Stimulated activated CD4-positive, alpha-beta T cell treated with anti-CD3 and anti-CD28 coated beads, Interleukin-15, amount 100 ng/mL, for 48 hours (primary cell): ENCODE data around the gene ABCC10.
"Not testable (repeated sequence)": the region's sequence is repeated elsewhere in the genome, so short reads cannot be mapped to it uniquely, and the experiment has no call there.

Source experiments
- DNase-seq, 2 donors: peaks; one replicate each; pipeline ENCODE4 v3.0.0-alpha.2; 2020; ENCODE audit warnings: low read depth in 2 of 2

Gene ABCC10, protein sequence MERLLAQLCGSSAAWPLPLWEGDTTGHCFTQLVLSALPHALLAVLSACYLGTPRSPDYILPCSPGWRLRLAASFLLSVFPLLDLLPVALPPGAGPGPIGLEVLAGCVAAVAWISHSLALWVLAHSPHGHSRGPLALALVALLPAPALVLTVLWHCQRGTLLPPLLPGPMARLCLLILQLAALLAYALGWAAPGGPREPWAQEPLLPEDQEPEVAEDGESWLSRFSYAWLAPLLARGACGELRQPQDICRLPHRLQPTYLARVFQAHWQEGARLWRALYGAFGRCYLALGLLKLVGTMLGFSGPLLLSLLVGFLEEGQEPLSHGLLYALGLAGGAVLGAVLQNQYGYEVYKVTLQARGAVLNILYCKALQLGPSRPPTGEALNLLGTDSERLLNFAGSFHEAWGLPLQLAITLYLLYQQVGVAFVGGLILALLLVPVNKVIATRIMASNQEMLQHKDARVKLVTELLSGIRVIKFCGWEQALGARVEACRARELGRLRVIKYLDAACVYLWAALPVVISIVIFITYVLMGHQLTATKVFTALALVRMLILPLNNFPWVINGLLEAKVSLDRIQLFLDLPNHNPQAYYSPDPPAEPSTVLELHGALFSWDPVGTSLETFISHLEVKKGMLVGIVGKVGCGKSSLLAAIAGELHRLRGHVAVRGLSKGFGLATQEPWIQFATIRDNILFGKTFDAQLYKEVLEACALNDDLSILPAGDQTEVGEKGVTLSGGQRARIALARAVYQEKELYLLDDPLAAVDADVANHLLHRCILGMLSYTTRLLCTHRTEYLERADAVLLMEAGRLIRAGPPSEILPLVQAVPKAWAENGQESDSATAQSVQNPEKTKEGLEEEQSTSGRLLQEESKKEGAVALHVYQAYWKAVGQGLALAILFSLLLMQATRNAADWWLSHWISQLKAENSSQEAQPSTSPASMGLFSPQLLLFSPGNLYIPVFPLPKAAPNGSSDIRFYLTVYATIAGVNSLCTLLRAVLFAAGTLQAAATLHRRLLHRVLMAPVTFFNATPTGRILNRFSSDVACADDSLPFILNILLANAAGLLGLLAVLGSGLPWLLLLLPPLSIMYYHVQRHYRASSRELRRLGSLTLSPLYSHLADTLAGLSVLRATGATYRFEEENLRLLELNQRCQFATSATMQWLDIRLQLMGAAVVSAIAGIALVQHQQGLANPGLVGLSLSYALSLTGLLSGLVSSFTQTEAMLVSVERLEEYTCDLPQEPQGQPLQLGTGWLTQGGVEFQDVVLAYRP (N-terminal part only)

DNA sequence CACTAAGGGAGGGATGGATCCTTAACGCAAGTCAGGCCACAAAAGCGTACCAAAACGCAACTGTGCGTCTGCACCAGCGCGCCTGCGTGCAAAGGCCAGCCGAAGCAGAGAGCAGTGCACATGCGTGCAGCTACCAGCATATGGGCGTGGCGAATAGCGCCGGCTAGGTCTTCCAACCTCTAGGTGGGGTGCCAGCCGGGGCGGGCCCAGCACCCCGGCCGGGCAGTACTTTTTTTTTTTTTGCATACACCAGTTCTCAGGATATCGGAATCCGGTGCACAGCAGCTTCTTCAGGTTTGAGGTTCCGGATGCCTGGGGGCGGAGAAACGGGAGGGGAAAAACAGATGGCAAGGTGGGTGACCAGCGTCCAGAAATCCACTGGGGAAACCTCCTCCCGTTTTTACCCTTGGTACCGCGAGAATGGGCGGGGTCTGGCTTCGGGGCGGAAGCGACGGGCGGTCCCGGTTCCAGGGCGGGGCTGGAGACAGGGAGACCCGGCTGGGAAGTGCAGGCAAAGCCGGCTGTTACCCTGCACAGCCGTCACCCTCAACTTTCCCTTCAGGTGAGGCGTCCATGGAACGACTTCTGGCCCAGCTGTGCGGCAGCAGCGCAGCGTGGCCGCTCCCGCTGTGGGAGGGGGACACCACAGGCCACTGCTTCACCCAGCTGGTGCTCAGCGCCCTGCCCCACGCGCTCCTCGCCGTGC, at the start of gene ABCC10:
ABCC10 (plus strand) TSS at position 136 of the 706 bp plus-strand sequence; CDS start at position 574, 438 bp downstream.
- DNase-seq, result peak; percentile 91 to 92

DNA sequence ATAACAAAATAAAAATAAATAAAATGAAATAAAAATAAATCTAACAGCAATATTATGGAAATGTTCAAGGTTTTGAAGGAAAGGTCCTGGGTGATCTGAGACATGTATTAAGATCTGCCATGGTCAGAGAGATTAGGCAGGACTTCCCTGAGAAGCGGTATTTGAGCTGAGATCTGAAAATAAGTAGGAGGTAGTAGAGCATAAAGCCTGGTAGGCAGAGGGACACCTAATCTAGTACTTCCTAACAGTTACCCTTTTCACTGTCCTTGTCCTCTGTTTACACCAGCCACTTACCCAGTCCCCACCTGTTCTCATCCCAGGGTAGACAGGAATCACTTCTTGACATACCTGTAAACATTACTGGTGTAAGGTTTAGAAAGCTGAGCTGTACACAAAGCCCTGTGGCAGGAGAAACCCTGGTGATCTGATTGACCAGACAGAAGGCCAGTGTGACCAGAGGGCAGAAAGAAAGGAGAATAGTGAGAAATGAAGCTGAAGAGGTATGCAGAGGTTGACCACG, 49.6 kb upstream of the ABCC10 start:
- DNase-seq, result no peak

DNA sequence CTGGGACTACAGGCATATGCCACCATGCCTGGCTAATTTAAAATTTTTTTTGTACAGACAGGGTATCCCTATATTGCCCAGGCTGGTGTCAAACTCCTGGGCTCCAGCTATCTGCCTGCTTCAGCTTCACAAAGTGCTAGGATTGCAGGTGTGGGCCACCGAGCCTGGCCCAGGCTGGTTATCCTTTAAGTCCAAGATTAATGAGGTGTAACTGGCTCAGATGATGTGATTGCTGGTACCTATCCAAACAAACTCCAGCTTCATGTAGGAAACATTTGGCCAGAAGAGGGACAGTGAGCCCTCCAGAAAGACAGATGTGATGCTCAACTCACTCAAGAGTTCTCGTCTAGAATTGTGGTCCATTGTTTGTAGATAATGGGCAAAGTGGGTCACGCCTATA, 48.7 kb upstream of the ABCC10 start:
- no peak for DNase-seq

DNA sequence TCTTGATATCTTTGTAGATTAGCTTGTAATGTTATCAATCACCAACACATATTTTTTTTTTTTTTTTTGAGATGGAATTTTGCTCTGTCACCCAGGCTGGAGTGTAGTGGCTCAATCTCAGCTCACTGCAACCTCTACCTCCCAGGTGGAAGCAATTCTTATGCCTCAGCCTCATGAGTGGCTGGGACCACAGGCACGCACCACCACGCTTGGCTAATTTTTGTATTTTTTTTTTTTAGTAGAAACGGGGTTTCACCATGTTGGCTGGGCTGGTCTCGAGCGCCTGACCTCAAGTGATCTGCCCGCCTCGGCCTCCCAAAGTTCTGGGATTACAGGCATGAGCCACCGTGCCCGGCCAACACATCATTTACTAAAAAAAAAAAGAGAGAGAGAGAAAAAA, 46.5 kb upstream of the ABCC10 start:
- not testable (repeated sequence) for DNase-seq

DNA sequence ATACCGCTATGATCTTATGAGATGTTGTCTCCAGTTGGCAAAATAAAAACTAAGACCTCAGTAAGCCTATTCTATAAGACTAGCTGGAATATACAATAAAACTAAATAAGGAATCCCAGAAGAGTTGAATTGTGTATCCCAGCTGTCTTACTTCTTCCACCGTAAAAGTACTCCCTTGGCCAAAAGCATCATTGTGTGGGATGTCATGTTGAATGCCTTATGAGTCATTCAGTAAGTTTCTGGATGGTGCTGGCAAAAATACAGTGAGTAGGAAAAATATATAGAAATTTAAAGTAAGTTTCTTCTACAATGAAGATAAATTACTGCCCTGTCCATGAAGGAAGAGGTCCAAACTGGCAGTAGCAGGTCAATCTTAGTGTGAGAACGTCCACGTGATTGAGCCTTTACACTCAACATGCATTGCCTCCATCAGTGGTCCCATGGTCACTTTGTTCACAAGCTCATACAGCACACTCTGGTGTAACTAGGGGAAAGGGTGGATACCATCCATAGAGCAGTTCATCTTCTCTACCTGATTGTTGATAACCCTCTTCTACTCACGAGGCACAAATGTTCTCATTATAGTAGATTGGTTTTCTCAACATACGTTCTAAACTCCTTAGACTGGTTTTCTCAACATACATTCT, 44.2 kb upstream of the ABCC10 start:
- no peak for DNase-seq

DNA sequence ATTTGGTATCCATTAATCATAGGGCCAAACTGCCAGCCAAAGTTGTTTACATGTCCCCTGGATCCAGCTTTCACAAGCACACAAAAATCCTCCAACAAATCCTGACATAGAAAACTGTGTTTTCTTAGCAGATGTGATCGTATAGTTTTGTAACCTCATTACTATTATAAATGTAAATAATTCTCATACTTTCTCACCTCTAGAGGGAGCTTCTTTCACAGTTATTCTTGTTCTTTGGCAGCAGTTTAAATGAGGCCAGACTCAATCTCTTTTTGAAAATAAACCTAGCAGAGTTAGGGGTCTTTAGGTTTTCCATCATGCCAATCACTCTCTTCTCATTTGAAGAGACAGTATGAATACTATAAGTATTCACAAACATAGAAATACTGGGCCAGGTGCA, 40.8 kb upstream of the ABCC10 start:
- no peak for DNase-seq

DNA sequence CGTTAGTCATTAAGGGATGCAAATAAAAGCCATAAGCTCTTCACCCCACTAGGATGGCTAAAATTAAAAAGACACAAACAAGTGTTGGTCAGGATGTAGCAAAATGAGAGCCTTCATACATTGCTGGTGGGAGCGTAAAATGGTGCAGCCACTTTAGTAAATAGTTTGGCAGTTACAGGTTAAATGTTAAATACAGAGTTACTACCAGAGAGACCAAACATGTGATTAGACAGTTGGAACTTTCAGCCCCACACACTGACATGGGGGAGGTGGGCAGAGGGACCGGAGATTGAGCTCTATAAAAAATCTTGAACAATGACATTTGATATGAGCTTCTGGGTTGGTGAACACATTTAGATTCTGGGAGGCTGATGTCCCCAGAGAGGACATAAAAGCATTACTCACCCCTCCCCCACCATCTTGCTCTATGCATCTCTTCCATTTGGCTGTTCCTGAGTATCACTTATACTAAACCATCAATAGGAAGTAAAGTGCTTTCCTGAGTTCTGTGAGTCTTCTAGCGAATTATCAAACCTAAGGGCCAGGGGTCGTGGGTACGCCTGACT, 37.5 kb upstream of the ABCC10 start:
- no peak for DNase-seq

DNA sequence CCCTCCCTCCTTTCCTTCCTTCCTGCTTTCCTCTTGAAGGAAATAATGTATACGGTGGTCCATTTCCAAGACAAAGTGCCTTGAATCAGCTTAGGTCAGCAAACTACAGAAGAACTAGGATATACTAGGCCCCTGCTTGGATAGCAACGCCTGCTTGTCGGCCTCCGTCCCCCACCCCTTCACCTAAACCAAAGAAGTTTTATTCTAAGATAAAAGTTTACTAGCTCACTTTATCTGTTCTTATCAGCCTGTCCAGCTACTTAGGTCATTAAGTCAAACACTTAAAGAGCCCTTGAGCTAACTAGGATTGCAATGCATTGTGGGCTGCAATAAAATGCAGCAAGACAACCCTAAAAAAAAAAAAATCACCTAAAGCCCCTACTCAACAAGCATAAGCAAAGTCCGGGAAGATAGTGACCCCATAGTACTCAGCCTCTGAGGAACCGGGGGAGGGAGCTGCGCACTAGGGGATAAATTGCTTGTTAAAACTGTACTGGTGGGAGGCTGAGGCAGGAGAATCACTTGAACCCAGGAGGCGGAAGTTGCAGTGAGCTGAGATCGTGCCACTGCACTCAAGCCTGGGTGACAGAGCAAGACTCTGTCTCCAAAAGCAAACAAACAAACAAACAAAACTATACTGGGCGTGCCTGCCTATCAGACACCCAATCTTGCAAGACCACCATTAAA, 36.4 kb upstream of the ABCC10 start:
- not testable (repeated sequence) for DNase-seq

DNA sequence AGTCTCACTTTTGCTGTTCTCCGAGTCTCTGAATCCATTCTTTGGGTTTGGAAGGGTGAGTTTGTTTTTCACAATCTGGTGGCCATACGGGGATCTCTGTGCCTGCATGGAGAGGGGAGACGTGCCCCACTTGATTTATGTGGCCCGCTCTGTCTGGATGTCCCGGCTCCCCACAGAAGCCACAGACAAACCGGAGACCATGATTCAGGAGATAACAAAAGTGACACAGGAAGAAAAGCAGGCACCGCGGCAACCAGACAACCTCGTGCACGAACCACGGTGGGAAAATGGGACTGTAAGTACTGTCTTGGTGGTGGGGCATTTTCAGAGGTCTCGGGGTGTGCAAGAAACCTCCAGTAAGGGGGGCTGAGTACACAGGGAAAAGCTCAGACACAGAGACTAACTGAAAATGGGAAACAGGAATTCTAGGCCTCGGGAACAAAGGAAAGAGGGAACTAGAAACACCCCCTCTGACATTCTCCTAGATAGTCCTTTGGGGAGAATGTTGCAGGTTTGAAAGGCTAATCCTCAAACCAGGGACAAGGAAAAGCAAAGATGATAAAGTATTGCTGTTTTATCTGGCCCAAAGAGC, 35.8 kb upstream of the ABCC10 start:
- DNase-seq, result no peak

DNA sequence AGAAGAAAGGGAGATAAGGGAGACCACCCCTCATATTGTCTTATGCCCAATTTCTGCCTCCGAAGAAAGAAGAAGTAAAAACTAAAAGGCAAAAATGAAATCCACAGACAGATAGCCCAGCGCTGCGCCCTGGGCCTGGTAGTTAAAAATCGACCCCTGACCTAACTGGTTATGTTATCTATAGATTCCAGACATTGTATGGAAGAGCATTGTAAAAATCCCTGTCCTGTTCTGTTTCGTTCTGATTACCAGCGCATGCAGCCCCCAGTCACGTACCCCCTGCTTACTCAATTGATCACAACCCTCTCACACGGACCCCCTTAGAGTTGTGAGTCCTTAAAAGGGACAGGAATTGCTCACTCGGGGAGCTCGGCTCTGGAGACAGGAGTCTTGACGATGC, 34.2 kb upstream of the ABCC10 start:
- DNase-seq, result not testable (repeated sequence)

DNA sequence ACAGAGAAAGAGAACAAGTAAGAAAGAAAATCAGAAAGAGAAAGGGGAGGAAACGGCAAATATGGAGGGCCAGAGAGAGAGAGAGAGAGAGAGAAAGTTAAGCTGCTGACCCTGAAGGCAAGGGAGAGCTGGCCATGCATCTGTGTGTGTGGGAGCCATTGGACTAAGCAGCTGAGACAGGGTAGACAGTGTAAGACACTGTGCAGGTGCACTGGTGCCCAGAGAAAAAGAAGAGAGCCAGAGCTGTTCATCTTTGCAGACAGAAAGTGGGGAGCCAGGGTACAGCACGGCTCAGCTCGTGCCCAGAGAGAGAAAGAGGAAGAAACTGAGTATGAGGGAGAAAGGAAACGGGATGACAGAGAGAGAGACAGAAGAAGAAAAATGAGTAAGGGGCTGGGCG, 33.7 kb upstream of the ABCC10 start:
- no peak for DNase-seq

DNA sequence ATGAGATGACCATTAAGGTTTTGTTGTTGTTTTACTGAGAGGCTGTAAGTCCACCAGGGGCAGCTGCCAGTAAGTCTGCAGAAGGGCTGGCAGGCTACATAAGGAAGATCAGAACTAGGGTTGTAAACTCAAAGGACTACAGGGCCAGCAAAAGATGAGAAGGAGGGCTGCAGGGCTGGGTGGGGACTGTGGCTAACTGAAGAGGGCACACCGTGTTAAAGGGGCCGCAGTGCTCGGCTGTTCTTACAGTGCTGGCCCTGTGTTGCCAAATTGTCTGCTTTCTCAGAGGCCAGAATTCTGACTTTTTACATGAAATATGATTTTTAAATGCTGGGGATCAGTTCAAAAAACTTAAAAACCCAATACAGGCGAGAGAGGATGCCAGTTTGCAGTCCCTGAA, 32.4 kb upstream of the ABCC10 start:
- DNase-seq, result no peak

DNA sequence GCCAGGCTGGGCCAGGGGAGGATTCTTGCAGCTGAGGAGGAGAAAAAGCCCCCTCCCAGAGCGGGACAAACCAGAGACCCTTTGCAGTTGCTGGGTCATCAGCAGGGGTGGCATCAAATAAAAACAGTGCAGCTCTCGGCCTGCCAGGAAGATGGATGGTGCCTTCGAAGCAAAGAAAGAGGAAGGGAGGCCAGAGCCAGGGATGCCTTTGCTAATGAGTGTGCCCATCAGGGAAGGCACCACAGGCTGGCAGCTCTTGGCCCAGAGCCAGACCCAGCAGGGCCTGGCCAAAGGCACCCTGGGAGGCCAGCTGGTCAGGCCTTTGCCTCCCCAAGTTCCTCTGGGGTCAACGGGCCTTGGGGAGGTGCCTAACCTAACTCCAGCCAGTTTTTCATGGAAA, 31.6 kb upstream of the ABCC10 start:
- no peak for DNase-seq

DNA sequence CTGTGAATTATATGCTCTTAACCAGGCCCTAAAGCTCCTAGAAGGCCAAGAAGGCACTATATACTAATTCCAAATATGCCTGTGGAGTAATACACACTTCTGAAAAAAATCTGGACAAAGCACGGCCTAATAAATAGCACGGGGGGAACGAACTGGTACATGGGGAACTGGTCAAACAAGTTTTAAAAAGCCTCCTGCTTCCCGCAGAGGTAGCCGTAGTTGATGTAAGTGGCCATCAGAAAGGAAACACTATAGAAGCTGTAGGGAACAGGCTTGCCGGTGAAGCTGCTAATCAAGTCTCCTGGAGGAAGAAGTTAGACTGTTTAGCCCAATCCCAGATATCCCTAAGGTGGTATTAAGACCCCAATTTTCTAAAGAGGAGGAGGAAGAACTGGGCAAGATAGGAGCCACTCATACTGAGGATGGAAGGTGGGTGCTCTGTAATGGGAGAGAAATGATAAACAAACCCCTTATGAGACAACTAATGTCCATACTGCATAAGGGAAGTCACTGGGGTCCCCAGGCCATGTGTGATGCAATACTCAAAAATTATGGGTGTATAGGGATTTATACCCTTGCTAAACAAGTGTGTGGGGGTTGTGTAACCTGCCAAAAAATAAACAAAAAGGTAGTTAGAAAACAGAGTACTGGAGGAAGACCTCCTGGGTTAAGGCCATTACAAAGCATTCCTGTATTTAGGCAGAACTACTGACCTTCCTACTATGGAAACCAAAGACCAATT, 30.8 kb upstream of the ABCC10 start:
- no peak for DNase-seq

DNA sequence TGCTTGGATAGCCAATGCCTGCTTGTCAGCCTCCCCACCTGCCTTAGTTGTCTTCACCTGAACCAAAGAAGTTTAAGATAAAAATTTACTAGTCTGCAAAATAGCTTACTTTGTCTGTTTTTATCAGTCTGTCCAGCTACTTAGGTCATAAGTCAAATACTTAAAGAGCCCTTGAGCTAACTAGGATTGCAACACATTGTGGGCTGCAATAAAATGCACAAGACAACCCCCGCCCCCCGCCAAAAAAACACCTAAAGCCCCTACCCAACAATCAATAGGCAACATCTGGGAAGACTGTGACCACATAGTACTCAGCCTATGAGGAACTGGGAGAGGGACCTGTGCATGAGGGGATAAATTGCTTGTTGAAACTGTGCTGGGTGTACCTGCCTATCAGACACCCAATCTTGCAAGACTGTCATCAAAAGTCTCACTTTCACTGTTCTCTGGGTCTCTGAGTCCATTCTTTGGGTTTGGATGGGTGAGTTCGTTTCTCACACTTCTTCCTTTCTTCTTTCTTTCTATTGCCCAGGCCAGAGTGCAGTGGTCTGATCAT, 27.3 kb upstream of the ABCC10 start:
- no peak for DNase-seq

DNA sequence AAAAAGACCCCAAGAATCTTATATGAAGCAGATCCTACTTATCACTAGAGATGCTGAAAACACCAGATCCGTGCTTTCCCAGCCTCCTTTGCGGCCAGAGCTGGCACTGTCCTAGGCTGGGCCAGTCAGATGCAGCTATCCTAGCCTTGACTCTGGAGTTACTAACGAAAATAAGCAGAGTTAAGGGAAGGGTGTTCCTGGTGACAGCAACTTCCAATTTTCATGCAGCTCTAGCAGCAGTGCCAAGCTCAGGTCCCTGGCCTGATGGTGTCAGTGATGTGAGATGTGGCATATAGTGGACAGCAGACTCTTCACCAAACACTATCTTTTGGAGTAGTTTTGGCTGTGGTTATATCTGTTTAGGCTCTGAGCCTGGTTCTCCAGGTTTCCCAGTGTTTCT, 25.6 kb upstream of the ABCC10 start:
- no peak for DNase-seq

DNA sequence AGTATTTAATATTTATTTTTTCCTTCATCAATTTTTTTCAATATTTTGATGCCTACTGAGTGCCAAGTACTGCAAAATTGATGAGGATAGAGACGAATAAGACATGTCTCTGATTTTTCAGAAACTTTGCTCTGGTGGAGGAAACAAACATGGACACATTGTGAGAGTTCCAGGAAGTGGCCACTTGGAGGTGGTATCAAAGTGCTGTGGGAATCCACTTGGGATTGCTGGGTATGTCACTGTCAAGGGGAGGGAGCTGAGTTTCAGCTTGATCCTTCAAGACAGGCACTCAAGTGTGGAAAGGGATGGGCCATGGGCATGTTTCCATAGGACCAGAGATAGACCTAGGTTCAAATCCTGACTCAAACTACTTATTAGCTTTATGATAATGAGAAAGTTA, 24.5 kb upstream of the ABCC10 start:
- no peak for DNase-seq

DNA sequence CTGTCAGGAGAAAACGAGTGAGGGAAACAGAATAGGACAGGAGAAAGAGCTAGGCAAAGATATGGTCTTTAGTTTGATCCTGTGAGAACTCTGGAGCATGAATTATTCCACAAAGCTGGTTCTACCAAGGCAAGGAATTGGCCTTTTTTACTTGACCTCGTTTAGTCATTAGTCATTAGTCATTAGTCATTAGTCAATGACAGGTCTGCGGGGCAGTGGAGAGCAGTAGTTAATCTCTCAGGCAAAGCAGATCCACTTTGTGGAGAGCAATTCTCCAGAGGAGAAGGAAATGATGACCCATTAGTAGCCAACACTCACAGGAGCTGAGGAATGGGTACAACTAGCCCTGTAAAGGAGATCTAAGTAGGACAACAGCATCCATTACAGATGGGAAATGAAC, 22.0 kb upstream of the ABCC10 start:
- no peak for DNase-seq
